ENCODE results near the gene TRAPPC12.
"Not testable (repeated sequence)": the region's sequence is repeated elsewhere in the genome, so short reads cannot be mapped to it uniquely, and the experiment has no call there.

TRAPPC12 gene

GRCh38 chr2:3368261-3368722 lies 11.2 kb upstream of the TRAPPC12 start:
- DNase-seq (ENCODE audit: low read depth in 4 of 4, low spot score in 1 of 4), result no peak

- not testable (repeated sequence) for DNase-seq (ENCODE audit: low read depth in 4 of 4, low spot score in 1 of 4)
Observed at GRCh38 chr2:3369340-3370181, 9.9 kb upstream of the TRAPPC12 start.

DNA sequence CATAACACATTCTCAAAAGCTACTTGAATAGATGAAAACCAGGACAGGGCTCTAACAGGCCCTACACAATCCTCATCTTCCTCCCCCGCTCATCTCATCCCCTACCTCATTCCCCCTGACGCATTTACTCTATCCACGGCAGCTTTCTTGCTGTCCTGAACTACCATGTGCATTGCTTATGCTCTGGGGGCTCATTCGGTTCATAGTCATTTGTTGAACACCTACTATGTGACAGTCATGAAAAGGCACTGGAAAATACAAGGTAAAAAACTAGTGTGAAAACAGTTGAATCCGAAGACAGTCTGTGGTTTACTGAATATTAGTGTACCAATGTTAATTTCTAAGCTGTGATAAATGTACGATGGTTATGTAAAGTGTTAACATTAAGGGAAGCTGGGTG lies 2.7 kb upstream of the TRAPPC12 start:
- no peak for DNase-seq (ENCODE audit: low read depth in 4 of 4, low spot score in 1 of 4)

- no peak for DNase-seq (ENCODE audit: low read depth in 4 of 4, low spot score in 1 of 4)
Observed at GRCh38 chr2:3377279-3377611, 2.2 kb upstream of the TRAPPC12 start.

GRCh38 chr2:3377612-3378432 lies 1.7 kb upstream of the TRAPPC12 start, which contains the start of gene EIPR1:
Gene EIPR1, minus strand, starts transcription at chr2:3377818. Its CDS starts 129 bp downstream, at chr2:3377689.
- DNase-seq (ENCODE audit: low read depth in 4 of 4, low spot score in 1 of 4), result peak; percentile 69 to 92 (median 86)

- no peak for DNase-seq (ENCODE audit: low read depth in 4 of 4, low spot score in 1 of 4)
Observed at GRCh38 chr2:3379339-3379646, 201 bp upstream of the TRAPPC12 start.

GRCh38 chr2:3386448-3386958 lies 7.0 kb downstream of the TRAPPC12 start:
- DNase-seq (ENCODE audit: low read depth in 4 of 4, low spot score in 1 of 4), result no peak

GRCh38 chr2:3387011-3387410 lies 7.5 kb downstream of the TRAPPC12 start:
- DNase-seq (ENCODE audit: low read depth in 4 of 4, low spot score in 1 of 4), result no peak

- no peak for DNase-seq (ENCODE audit: low read depth in 4 of 4, low spot score in 1 of 4)
Observed at GRCh38 chr2:3387644-3388411, 8.3 kb downstream of the TRAPPC12 start.

DNA sequence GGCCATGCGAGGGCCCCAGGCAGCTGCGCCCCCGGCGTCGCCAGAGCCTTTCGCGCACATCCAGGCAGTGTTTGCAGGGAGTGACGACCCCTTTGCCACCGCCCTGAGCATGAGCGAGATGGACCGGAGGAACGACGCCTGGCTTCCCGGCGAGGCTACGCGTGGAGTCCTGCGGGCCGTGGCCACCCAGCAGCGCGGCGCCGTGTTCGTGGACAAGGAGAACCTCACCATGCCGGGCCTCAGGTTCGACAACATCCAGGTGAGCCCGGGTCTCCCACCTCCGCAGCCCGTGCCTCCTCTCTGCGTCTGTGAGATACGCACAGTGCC lies 8.9 kb downstream of the TRAPPC12 start:
- no peak for DNase-seq (ENCODE audit: low read depth in 4 of 4, low spot score in 1 of 4)

- DNase-seq (ENCODE audit: low read depth in 4 of 4, low spot score in 1 of 4), result no peak
Observed at GRCh38 chr2:3389193-3389592, 9.7 kb downstream of the TRAPPC12 start.

- DNase-seq (ENCODE audit: low read depth in 4 of 4, low spot score in 1 of 4), result no peak
Observed at GRCh38 chr2:3390041-3390440, 10.5 kb downstream of the TRAPPC12 start.

- DNase-seq (ENCODE audit: low read depth in 4 of 4, low spot score in 1 of 4), result no peak
Observed at GRCh38 chr2:3392216-3392615, 12.7 kb downstream of the TRAPPC12 start.

DNA sequence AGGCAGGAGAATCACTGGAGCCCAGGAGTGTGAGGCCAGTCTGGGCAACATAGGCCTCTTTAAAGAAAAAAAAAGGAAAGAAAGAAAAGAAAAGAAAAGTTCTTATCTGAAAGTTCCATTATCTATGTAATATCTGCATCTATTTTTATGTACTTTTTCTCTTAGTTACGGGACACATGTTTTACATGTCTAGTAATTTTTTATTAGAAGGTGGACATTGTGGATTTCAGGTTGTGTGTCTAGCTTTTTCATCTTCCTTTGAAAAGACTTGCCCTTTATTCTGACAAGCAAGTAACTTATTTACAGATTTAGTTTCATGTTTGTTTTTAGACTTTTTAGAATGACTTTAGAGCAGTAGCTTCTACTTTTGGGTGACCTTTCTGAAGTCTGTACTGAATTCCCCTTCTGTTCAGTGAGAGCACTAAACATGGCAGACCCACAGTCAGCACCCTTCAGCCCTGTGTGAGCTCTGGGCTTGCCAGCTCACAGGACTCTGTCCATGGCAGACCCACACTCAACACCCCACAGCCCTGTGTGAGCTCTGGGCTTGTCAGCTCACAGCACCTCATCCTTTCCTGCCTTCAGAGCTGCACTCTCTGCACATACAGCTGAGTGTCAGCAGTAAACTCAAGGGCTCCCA lies 17.5 kb downstream of the TRAPPC12 start:
- DNase-seq (ENCODE audit: low read depth in 4 of 4, low spot score in 1 of 4), result no peak

DNA sequence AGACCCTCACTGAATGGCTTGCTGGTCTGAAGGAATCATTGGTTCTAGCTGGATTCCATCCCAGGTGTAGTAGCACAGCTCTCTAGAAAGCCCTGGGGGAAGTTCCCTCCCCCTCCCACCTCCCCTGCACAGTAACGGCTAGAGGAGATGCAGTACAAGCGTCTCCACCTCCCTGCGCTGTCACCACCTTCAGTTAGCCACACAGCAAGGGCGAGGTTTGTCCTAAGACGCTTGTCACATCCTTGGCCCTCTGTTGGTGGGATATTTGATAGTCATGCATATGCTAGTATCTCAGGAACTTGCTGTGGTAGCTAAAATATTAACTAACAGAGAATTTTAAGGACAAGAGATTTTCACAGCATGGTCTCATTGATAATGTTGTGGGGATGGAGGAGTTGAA lies 19.4 kb downstream of the TRAPPC12 start:
- no peak for DNase-seq (ENCODE audit: low read depth in 4 of 4, low spot score in 1 of 4)

- no peak for DNase-seq (ENCODE audit: low read depth in 4 of 4, low spot score in 1 of 4)
Observed at GRCh38 chr2:3399381-3399780, 19.9 kb downstream of the TRAPPC12 start.

DNA sequence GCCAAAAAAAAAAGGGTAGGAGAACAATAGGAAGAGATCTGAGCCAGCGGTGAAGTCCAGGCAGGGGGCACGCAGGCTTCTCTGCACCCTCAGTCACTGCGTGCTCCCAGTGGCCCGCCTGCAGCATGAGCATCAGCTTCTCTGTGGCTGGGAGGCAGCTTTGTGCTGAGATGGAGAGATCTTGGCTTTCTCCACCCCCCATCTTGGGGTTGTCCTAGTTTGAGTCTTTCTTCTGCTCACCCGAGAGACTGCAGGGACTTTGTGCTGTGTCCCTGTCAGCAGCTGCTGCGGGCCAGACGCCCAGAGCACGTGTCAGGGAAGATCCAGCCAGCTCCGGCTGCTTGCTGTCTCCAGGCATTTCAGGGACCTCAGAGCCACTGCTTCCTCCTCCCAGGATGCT lies 20.3 kb downstream of the TRAPPC12 start:
- no peak for DNase-seq (ENCODE audit: low read depth in 4 of 4, low spot score in 1 of 4)

DNA sequence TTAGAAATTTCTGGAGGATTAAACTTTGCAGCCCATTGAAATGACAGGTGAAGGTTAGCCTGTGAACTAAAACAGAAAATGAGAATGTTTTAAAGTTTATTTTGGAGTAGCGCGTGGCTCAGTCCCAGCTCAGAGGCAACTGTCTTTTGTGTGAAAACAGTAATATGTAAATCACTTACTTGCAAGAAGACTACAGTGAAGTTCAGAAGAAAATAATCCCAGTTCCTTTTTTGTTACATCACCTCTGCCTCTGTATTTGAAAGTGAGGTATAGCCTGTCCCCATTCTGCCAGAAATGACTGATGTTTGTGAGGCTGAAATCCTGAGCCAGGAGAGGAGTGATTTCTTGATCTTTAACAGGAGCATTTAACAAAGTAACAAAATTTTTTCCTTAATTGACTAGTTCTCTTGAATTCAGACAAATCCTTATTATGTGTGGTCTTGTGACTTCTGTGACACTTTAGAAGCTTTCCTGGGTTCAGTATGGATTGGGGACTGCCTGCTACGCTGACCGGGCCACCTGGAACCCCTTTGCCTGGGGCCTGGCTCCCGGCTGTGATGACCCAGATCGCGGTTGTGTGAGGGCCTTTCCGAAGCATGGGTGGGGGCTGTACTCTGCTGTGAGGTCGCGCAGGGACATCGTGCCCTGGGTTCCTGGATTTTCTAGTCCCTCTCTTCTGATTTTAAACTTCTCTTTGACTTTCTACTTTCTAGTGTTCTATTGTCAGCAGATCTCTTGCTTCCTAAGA lies 24.3 kb downstream of the TRAPPC12 start:
- DNase-seq (ENCODE audit: low read depth in 4 of 4, low spot score in 1 of 4), result no peak

DNA sequence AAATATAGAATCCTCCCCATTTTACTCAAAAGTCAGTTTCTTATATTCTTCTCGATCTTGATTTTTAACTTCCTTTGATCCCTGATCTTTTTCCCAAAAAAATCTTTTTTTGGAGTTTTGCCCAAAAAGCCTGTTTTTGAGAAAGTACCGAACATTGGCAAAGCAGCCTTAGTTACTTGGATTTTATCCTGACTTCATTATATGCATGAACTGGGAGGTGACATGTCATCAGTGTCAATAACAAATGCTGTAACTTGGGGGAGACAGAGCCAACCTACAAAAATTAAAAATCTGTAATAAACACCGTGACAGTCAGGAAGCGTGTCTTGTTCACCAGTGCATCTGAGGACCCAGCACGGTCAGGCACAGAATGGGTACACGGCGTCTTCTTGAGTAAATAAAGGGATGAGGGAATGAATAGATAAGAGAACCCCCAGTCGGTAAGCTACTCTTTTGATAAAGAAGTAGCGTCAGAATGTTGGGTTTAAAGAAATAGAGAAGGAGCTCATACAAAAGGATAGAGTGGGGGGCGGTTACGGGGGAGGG lies 24.9 kb downstream of the TRAPPC12 start:
- DNase-seq (ENCODE audit: low read depth in 4 of 4, low spot score in 1 of 4), result no peak

DNA sequence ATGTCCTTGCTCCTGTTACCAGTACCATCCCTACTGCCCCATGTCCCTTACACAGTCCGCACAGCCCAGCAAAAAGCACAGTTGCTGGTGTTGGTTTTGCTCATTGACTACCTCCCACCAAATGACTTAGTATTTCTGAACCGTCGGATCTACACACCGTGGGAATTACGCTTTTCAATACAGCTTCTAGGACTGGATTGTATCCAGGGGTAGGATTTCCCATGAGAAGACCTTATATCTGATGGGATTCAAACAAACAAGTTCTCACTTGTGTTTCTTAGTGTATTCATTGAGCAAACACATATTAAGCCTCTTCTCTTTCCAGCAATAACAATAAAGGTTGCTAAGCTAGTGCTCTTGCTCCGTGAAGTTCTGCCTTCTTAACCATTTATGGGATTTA lies 25.8 kb downstream of the TRAPPC12 start:
- no peak for DNase-seq (ENCODE audit: low read depth in 4 of 4, low spot score in 1 of 4)
